HFFc6 (cell line): ENCODE results near the gene MORN4. TPM values are rescaled to one million over a fixed set of nuclear protein-coding genes. Genes with fewer than 3 reads are reported as not detected.

Experiments
- DNase-seq: peaks from one replicate; pipeline ENCODE4 v3.0.0-alpha.2; 2018
- H3K27ac Mint-ChIP-seq: 2 replicates; pipeline ENCODE4 v1.8.0; 2020; ENCODE audit warnings: mild to moderate bottlenecking, mixed read lengths
- H3K27me3 Mint-ChIP-seq: 2 replicates; pipeline ENCODE4 v1.8.0; 2021; ENCODE audit warnings: mild to moderate bottlenecking, moderate library complexity, mixed read lengths; ENCODE audit not compliant: insufficient read depth
- H3K36me3 Mint-ChIP-seq: 2 replicates; pipeline ENCODE4 v1.8.0; 2021; ENCODE audit warnings: low read depth, mixed read lengths
- H3K4me1 Mint-ChIP-seq: 2 replicates; pipeline ENCODE4 v1.8.0; 2020; ENCODE audit warnings: low read depth, mixed read lengths
- H3K4me3 Mint-ChIP-seq: 2 replicates; pipeline ENCODE4 v1.8.0; 2020; ENCODE audit warnings: mild to moderate bottlenecking, moderate library complexity, mixed read lengths
- H3K9me3 Mint-ChIP-seq: 2 replicates; pipeline ENCODE4 v1.8.0; 2020; ENCODE audit warnings: mild to moderate bottlenecking, mixed read lengths
- CTCF ChIP-seq: fragments of 200-600 bp; sonication (generic); IDR thresholded peaks from 2 replicates; pipeline ENCODE4 v1.5.0; 2021; ENCODE audit warnings: antibody characterized with exemption, mild to moderate bottlenecking
- total RNA-seq, 6 experiments: library from RNA; stranded (reverse); fragmentation: NEBNext Ultra II Directional; extraction: Animal tissue kit (Norgen Biotek cat#: 25700); gene quantifications; 2 replicates in 1 of 6; 3 replicates in 5 of 6; pipeline ENCODE4 v1.2.3, GENCODE V29; 2021

Gene MORN4
- total RNA-seq, 6 experiments from 2014 or later: 9.4 to 11.3 (median 10.1) TPM

- no peaks in the 10 kb centered on the region for H3K9me3 Mint-ChIP-seq
- no peaks in the 10 kb centered on the region; the same call in 1 of the 2 replicates for H3K27me3 Mint-ChIP-seq
- no peaks in the 10 kb centered on the region for H3K36me3 Mint-ChIP-seq
- DNase-seq: no peak
- TF ChIP-seq CTCF: no peak
- no peak overlapping the region for H3K27ac Mint-ChIP-seq
- H3K4me3 Mint-ChIP-seq: no peak overlapping the region
- peaks cover 13% of the 10 kb centered on the region for H3K4me1 Mint-ChIP-seq
Measured at GRCh38 chr10:97584798-97585438, 48.4 kb downstream of the MORN4 start.

- Mint-ChIP-seq H3K36me3 (no peaks in the 10 kb centered on the region), H3K4me3 (no peak within 1 kb of the TSS), H3K9me3 (no peaks in the 10 kb centered on the region), H3K27me3 (no peaks in the 10 kb centered on the region; the same call in none of the 2 replicates), H3K4me1 (peaks cover 13% of the 10 kb centered on the region), H3K27ac (no peak within 1 kb of the TSS)
- no peak for TF ChIP-seq CTCF
- peak; percentile 62 for DNase-seq
Measured at GRCh38 chr10:97584060-97584797, 49.1 kb downstream of the MORN4 start, which contains the start of gene HOGA1. TSS of gene HOGA1 (plus strand) at chr10:97584389. CDS start at chr10:97584704, 315 bp downstream.

- H3K36me3 Mint-ChIP-seq: no peaks in the 10 kb centered on the region
Measured at GRCh38 chr10:97583476-97583875, 49.8 kb downstream of the MORN4 start.

GRCh38 chr10:97582169-97582568 lies 51.1 kb downstream of the MORN4 start:
- Mint-ChIP-seq H3K27me3 (no peaks in the 10 kb centered on the region; the same call in none of the 2 replicates), H3K4me3 (no peak overlapping the region), H3K9me3 (no peaks in the 10 kb centered on the region), H3K36me3 (no peaks in the 10 kb centered on the region), H3K27ac (no peak overlapping the region), H3K4me1 (peaks cover 13% of the 10 kb centered on the region)
- DNase-seq: no peak
- no peak for TF ChIP-seq CTCF

More at GRCh38 chr10:97583476-97583875, 49.8 kb downstream of the MORN4 start:
- no peaks in the 10 kb centered on the region; the same call in none of the 2 replicates for H3K27me3 Mint-ChIP-seq
- no peaks in the 10 kb centered on the region for H3K9me3 Mint-ChIP-seq
- no peak overlapping the region for H3K27ac Mint-ChIP-seq
- H3K4me1 Mint-ChIP-seq: peaks cover 13% of the 10 kb centered on the region
- no peak overlapping the region for H3K4me3 Mint-ChIP-seq
- TF ChIP-seq CTCF: no peak
- DNase-seq: no peak

GRCh38 chr10:97580421-97581367 lies 52.6 kb downstream of the MORN4 start:
- TF ChIP-seq CTCF: no peak
- Mint-ChIP-seq H3K4me3 (no peak overlapping the region), H3K4me1 (peaks cover 13% of the 10 kb centered on the region), H3K27ac (no peak overlapping the region), H3K9me3 (no peaks in the 10 kb centered on the region), H3K36me3 (no peaks in the 10 kb centered on the region), H3K27me3 (no peaks in the 10 kb centered on the region; the same call in none of the 2 replicates)
- no peak for DNase-seq
